GM12878 (cell line): ENCODE data around the gene PDE6B.

Experiments used
- JUND ChIP-seq: IDR thresholded peaks from 2 replicates; pipeline ENCODE4 v1.6.1; 2012; ENCODE audit warnings: low read depth, mild to moderate bottlenecking, low read length, improper control_type of control experiment, moderate library complexity
- LARP7 ChIP-seq: fragments of 450-650 bp; IDR thresholded peaks from 2 replicates; pipeline ENCODE4 v1.6.1; 2017; ENCODE audit warnings: mild to moderate bottlenecking
- POU2F2 ChIP-seq: IDR thresholded peaks from 3 replicates; pipeline ENCODE4 v1.6.1; 2011; ENCODE audit warnings: low read depth, mild to moderate bottlenecking, low read length, borderline replicate concordance
- TCF12 ChIP-seq: IDR thresholded peaks from 2 replicates; pipeline ENCODE4 v1.6.1; 2011; ENCODE audit warnings: low read depth, mild to moderate bottlenecking, low read length
- TF ChIP-seq, protein P1 (sequence below), 3 experiments: IDR thresholded peaks in 2 of 3; conservative IDR thresholded peaks in 1 of 3; 2 replicates each; pipeline ENCODE4 v1.5.1; 2011; ENCODE audit warnings: low read depth in 3 of 3, low read length in 3 of 3, mild to moderate bottlenecking in 3 of 3, control low read depth in 2 of 3, moderate library complexity in 2 of 3, inconsistent platforms in 1 of 3, mixed read lengths in 1 of 3; ENCODE audit not compliant: control insufficient read depth in 2 of 3, insufficient read depth in 1 of 3; ENCODE audit errors: extremely low read depth in 1 of 3

DNA sequence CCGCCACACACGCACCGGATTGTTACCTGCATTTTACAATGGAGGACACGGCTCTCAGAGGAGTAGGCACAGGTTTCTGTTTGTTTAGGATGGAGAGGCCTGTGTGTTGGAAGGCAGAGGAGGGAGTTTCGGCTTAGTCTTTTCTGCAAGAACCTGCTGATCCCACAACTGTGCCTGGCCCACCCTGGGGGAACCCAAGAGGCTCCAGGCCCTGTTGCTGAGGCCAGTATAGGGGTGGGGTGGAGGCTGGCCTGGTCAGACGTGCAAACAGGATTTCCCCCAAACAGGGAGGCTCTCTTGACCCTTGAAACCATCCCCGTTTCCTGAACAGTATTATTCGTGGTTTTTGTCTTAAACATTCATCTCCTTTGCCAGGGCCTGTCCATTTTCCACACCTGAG, 64.3 kb downstream of the PDE6B start:
- TF ChIP-seq LARP7: no peak
- TF ChIP-seq TCF12: no peak
- TF ChIP-seq, protein P1, sequence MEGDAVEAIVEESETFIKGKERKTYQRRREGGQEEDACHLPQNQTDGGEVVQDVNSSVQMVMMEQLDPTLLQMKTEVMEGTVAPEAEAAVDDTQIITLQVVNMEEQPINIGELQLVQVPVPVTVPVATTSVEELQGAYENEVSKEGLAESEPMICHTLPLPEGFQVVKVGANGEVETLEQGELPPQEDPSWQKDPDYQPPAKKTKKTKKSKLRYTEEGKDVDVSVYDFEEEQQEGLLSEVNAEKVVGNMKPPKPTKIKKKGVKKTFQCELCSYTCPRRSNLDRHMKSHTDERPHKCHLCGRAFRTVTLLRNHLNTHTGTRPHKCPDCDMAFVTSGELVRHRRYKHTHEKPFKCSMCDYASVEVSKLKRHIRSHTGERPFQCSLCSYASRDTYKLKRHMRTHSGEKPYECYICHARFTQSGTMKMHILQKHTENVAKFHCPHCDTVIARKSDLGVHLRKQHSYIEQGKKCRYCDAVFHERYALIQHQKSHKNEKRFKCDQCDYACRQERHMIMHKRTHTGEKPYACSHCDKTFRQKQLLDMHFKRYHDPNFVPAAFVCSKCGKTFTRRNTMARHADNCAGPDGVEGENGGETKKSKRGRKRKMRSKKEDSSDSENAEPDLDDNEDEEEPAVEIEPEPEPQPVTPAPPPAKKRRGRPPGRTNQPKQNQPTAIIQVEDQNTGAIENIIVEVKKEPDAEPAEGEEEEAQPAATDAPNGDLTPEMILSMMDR (IDR thresholded peaks at IDR 0.05 in 2 of 3, conservative IDR thresholded peaks at IDR 0.05 in 1 of 3; ENCODE audit: control insufficient read depth in 2 of 3, extremely low read depth in 1 of 3, insufficient read depth in 1 of 3, low read depth in 3 of 3, low read length in 3 of 3): no peak
- no peak for TF ChIP-seq POU2F2
- no peak for TF ChIP-seq JUND
